DMS114 treated with DMSO at 0.1 percent for 48 hours (cell line): ENCODE measurements around the gene SPATS2L.

Experiments
- DNase-seq: peaks from one replicate; lab custom pipeline; 2025; ENCODE audit not compliant: unreplicated experiment; lab: John Stamatoyannopoulos, UW

SPATS2L gene

GRCh38 chr2:200348897-200349563, 42.5 kb downstream of the SPATS2L start:
- DNase-seq = no peak

GRCh38 chr2:200349868-200350267, 43.4 kb downstream of the SPATS2L start:
- DNase-seq = no peak

- DNase-seq = no peak
Measured at GRCh38 chr2:200350850-200351285, 44.4 kb downstream of the SPATS2L start.

- no peak for DNase-seq
Measured at GRCh38 chr2:200351815-200352214, 45.3 kb downstream of the SPATS2L start.

GRCh38 chr2:200352636-200353035, 46.1 kb downstream of the SPATS2L start:
- no peak for DNase-seq

- no peak for DNase-seq
Measured at GRCh38 chr2:200353120-200353519, 46.6 kb downstream of the SPATS2L start.

GRCh38 chr2:200353874-200354273, 47.4 kb downstream of the SPATS2L start:
- no peak for DNase-seq

GRCh38 chr2:200354833-200355751, 48.6 kb downstream of the SPATS2L start:
- no peak for DNase-seq

GRCh38 chr2:200356321-200356720, 49.8 kb downstream of the SPATS2L start:
- DNase-seq = no peak

GRCh38 chr2:200356857-200357384, 50.4 kb downstream of the SPATS2L start:
- DNase-seq = no peak

- DNase-seq = no peak
Measured at GRCh38 chr2:200357845-200358244, 51.4 kb downstream of the SPATS2L start.

GRCh38 chr2:200359552-200359951, 53.1 kb downstream of the SPATS2L start:
- no peak for DNase-seq

GRCh38 chr2:200360364-200360763, 53.9 kb downstream of the SPATS2L start:
- no peak for DNase-seq

- DNase-seq = no peak
Measured at GRCh38 chr2:200362202-200362917, 55.9 kb downstream of the SPATS2L start.

GRCh38 chr2:200363279-200363678, 56.8 kb downstream of the SPATS2L start:
- DNase-seq = no peak

GRCh38 chr2:200364142-200364541, 57.6 kb downstream of the SPATS2L start:
- DNase-seq = no peak

- no peak for DNase-seq
Measured at GRCh38 chr2:200364620-200365019, 58.1 kb downstream of the SPATS2L start.

- no peak for DNase-seq
Measured at GRCh38 chr2:200365209-200365608, 58.7 kb downstream of the SPATS2L start.

GRCh38 chr2:200367155-200367554, 60.7 kb downstream of the SPATS2L start:
- DNase-seq = no peak

GRCh38 chr2:200369886-200370285, 63.4 kb downstream of the SPATS2L start:
- DNase-seq = no peak

- DNase-seq = no peak
Measured at GRCh38 chr2:200373231-200373630, 66.7 kb downstream of the SPATS2L start.
